CD4-positive, alpha-beta T cell treated with Interferon gamma for 1 hour (primary cell): Measurements from ENCODE around the gene UBXN7.
"Not testable (repeated sequence)": the region's sequence is repeated elsewhere in the genome, so short reads cannot be mapped to it uniquely, and the experiment has no call there.

Source experiments
- DNase-seq: peaks from one replicate; pipeline ENCODE4 v3.0.0-alpha.2; 2020

The UBXN7 gene

DNA sequence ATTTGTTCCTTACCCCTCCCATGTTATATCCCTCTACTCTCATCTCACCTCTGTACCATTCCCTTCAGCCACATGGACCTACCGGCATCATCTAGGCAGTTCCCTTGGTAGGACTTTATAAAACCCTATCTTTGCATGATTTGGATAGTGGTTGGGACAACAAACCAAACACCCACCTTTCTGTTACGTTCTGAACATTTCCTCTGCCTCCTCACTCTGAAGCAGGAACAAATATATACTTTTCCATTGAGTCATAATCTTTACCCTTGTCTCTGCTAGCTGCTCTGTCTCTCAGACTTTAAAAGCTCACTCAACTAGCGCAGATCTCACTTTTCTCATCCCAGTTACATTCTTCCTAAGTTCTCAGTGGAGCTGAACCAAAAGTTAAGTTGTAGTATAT lies 17.8 kb downstream of the UBXN7 start:
- DNase-seq, result no peak

DNA sequence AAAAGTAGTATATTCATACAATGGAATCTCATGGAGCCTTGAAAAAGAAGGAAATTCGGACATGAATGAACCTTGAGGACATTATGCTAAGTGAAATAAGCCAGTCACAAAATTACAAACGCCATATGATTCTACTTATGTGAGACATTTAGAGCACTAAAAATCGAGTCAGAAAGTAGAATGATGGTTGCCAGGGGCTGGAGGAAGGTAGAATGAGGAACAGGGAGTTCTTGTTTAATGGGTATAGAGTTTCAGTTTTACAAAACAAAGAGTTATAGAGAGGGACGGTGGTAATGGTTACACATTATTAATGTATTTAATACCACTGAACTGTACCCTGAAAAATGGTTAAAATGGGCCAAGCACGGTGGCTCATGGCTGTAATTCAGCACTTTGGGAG lies 19.5 kb downstream of the UBXN7 start:
- DNase-seq, result no peak

DNA sequence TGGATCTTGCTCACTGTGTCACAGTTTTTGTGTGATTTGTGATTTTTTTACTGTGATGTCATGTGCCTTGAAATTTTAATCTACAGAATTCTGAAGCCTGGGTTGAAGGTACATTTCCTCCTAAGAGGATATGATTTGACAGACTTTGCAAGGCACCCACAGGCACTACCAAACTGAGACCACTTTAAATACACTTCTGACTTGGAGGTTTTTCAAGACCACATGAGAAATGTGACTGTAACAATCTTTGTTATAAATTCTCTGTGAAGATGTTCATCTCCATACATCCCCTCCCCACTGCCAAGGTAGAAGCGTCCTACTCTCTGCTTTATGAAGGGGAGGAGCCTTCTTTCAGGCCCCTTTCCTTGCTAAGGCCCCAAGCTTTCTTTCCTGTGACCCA lies 22.8 kb downstream of the UBXN7 start:
- no peak for DNase-seq

DNA sequence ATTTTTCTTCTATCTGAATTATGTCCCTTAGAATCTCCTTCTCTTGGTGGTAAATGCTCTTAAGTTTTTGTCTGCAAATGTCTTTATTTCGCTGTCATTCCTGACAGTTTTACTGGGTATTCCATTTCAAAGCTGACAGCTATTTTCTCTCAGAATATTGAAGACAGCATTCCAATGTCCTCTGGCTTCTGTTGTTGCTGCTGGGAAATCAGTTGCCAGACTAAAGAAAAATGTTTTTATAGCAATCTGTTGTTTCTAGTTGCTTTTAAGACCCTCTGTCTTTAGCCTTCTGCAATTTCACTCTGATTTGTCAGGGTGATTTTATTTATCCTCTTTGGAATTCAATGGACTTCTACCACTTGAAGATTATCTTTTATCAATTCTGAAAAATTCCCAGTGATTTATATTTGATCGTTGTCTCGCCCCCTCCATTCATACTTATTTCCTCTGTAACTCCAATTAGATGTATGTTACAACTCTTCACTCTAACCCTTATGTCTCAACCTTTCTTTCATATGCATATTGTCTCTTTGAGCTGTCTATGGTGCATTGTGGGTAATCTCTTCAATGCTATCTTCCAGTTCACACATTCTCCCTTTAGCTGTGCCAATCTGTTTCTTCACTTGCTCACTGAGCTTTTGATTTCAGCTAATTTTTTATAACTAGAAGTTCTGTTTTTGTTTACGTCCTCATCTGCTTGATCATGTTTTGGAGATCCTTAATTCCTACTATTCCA lies 23.5 kb downstream of the UBXN7 start:
- no peak for DNase-seq

DNA sequence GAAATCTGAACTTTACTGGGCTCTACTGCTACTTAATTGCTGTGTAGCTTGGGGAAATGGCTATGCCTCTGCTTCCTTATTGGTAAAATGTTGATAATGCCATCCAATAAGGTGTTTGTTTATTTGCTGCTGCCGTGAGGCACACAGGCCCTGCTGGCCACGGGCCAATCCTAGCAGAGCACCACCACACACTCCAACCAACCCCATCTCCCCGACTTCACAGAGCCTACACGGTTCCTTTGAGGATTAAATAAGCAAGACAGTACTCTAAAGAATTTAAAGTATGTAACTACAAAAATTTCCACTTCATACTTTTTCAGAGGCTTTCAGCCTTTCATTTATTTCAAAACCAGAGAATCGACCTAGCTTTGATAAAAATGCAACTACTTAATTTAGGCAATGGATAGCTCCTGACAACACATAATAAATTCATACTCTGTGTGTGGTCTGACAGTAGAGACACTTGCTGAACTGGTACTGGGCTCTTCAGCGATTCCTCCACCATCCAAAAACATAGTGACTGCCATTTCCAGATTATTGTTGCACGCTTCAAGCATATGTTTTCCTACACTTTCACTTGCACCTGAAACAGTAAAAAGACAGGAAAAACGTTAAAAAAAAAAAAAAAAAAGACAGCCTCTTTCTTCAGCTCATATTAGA lies 25.3 kb downstream of the UBXN7 start:
- DNase-seq, result no peak

DNA sequence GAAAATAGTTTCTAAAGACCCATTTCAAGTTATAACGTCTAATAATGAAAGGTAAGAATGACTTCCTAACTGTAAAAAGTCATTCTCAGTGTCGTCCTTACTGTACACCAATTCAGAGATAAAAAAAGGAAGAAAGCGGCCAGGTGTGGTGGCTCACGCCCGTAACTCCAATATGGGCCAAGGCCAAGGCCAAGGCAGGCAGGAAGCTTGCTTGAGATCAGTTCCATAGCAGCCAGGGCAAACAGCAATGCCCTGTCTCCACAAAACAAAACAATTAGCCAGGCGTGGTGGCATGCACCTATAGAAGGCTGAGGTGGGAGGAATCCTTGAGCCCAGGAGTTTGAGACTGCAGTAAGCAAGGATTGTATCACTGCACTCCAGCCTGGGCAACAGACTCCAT lies 31.9 kb downstream of the UBXN7 start:
- DNase-seq, result no peak

DNA sequence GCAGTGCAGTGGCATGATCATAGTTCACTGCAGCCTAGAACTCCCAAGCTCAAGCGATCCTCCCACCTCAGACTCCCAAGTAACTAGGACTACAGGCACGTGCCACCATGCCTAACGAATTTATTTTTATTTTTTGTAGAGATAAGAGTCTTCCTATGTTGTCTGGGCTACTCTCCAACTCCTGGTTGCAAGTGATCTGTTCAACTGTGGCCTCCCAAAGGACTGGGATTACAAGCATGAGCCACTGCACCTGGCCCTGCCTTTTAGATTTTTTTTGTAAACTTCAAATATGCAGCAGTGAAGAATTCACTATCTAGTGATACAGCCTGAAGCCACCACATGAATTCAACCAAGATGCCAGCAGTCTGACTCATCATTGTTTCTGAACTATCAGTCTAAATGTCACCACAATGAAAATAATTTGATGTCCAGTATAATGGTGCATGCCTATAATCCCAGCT lies 32.7 kb downstream of the UBXN7 start:
- DNase-seq, result no peak

DNA sequence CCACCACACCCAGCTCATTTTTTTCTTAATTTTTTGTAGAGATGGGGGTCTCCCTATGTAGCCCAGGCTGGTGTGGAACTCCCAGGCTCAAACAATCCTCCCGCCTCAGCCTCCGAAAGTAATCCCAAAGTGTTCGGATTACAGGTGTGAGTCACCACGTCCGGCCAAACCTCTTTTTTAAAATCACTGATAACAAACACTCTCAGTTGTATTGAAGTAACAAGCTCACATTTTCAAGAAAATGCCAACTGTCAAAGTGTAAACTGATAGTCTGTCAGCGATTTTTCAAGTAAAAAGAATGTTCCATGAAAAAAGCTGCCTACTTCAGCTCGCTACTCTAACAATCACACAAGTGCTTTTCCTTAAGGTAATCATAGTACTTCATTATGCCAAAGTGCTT lies 33.4 kb downstream of the UBXN7 start:
- DNase-seq, result no peak

DNA sequence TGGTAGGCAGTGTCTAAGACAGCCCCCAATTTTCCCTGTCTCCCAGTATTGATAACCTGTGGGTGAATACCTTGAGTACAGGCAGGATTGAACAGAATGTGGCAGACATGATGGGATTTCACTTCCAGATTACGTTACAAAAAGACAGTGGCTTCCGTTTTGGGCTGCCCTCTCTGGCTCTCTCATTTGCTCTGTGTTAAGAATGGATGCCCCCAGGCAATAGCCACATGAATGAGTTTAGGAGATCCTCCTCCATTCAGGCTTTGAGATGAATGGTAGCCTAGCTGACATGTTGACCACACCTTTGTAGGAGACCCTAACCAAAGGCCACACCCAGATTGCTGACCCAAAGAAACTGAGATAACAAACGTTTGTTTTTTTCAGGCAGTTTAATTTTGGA lies 34.3 kb downstream of the UBXN7 start:
- DNase-seq, result no peak

DNA sequence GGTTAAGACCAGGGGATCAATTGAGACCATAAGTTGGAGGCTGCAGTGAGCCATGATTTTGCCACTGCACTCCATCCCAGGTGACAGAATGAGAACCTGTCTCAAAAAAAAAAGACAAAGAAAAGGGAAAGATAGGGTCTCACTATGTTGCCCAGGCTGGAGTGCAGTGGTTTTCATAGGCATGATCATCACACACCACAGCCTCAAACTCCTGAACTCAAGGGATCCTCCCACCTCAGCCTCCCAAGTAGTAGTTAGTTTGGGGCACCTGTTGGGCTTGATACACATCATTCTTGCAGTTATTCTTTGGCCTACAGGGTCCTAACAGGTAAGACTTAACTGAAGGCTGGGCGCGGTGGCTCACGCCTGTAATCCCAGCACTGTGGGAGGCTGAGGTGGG lies 42.1 kb downstream of the UBXN7 start:
- no peak for DNase-seq

DNA sequence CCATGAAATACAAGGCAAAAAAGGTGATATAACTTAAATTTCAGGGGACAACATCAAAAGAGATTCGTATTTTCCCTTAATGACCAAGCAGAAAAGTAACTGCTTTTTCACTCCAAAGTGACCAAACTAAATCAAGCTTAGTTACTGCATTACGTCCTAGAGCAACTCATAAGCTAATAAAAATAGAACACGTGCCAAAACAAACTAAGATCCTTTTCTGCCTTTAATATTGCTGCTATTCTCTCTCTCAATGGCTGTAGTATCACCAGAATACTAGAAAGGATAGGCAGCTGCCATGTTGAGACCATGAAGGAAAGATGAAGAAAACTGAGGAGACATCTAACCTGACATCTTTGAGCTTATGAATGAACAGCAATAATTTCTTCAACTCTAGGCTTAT lies 43.3 kb downstream of the UBXN7 start:
- no peak for DNase-seq

DNA sequence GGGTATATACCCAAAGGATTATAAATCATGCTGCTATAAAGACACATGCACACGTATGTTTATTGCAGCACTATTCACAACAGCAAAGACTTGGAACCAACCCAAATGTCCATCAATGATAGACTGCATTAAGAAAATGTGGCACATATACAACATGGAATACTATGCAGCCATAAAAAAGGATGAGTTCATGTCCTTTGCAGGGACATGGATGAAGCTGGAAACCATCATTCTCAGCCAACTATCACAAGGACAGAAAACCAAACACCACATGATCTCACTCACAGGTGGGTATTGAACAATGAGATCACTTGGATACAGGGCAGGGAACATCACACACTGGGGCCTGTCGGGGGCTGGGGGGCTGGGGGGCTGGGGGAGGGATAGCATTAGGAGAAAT lies 44.3 kb downstream of the UBXN7 start:
- DNase-seq, result not testable (repeated sequence)

DNA sequence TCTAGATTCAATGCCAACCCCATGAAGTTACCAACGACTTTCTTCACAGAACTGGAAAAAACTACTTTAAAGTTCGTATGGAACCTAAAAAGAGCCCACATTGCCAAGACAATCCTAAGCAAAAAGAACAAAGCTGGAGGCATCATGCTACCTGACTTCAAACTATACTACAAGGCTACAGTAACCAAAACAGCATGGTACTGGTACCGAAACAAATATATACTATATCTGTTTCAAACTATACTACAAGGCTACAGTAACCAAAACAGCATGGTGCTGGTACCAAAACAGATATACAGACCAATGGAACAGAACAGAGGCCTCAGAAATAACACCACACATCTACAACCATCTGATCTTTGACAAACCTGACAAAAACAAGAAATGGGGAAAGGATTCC lies 45.4 kb downstream of the UBXN7 start:
- DNase-seq, result not testable (repeated sequence)

DNA sequence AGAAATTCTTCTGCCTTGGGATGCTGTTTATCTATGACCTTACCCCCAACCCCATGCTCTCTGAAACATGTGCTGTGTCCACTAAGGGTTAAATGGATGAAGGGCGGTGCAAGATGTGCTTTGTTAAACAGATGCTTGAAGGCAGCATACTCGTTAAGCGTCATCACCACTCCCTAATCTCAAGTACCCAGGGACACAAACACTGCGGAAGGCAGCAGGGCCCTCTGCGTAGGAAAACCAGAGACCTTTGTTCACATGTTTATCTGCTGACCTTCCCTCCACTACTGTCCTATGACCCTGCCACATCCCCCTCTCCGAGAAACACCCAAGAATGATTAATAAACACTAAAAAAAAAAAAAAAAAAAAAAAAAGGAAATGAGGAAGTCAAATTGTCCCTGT lies 46.2 kb downstream of the UBXN7 start:
- DNase-seq, result not testable (repeated sequence)

DNA sequence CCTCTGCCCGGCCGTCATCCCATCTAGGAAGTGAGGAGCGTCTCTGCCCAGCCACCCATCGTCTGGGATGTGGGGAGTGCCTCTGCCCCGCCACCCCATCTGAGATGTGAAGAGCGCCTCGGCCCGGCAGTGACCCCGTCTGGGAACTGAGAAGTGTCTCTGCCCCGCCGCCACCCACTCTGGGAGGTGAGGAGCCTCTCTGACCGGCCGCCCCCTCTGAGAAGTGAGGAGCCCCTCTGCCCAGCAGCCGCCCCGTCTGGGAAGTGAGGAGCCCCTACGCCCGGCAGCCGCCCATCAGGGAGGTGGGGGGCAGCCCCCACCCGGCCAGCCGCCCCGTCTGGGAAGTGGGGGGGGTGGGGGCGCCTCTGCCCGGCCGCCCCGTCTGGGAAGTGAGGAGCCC lies 46.8 kb downstream of the UBXN7 start:
- DNase-seq, result not testable (repeated sequence)

DNA sequence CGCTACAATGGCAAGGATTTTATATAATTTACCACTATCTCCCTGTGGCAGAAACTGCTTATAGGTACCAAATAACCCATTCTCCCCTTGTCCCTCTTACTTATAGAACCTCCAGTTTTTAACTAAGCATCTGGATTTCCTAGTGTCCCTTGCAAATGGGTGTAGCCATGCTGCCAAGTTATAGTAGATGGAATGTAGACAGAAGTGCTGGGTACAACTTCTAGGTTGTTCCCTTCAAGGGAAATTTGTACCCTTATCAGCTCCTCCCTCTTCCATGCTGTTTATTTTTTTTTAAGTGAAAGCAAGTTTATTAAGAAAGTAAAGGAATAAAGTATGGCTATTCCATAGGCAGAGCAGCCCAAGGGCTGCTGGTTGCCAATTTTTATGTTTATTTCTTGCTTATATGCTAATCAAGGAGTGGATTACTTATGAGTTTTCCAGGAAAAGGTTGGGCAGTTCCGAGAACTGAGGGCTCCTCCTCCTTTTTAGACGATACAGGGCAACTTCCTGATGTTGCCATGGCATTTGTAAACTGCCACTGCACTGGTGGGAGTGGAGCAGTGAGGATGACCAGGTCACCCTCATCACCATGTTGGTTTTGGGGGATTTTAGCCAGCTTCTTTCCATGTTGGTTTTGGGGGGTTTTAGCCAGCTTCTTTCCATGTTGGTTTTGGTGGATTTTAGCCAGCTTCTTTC lies 53.9 kb downstream of the UBXN7 start:
- DNase-seq, result peak; percentile 12

DNA sequence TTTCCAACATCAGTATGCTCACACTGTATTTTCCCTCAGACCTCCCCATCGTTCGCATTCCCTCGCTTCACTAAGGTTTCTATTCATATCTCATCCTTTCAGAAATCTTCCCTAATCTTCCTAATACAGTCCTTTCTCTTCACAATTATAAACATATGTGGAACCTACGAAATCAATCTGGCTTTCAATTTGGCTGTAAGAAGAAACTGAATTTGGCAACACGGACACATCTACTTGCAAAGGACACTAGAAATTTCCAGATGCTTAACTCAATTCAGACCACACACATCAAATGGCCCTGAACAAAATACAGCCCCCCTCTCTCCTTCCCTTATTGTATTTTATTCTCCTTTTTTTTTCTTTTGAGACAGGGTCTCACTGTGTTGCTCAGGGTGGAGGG lies 54.9 kb downstream of the UBXN7 start:
- DNase-seq, result no peak

DNA sequence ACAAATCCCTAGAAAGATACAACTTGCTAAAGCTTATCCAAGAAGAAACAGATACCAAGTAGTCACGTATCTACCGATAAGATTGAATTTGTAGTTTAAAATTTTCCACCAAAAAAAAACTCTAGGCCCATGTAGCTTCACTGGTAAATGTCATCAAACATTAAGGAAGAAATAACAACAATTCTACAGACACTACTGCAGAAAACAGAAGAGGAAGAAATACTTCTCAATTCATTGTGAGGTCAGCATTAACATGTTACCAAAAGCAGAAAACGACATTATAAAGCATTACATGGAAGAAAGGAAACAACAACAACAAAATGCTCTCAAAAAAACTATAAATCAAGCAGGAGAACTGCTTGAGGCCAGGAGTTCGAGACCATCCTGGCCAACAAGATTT lies 66.5 kb downstream of the UBXN7 start:
- no peak for DNase-seq

DNA sequence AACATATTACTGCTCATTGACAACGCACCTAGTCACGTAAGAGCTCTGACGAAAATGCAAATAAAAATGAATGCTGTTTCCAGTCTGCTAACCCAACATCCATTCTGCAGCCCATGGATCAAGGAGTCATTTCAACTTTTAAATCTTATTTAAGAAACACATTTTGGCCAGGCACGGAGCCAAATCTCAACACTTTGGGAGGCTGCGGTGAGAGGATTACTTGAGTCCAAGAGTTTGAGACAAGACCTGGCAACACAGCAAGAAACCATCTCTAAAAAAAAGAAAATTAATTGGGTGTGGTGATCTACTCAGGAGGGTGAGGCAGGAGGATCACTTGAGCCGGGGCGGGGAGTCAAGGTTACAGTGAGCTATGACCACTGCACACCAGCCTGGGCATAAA lies 71.6 kb downstream of the UBXN7 start:
- DNase-seq, result no peak

DNA sequence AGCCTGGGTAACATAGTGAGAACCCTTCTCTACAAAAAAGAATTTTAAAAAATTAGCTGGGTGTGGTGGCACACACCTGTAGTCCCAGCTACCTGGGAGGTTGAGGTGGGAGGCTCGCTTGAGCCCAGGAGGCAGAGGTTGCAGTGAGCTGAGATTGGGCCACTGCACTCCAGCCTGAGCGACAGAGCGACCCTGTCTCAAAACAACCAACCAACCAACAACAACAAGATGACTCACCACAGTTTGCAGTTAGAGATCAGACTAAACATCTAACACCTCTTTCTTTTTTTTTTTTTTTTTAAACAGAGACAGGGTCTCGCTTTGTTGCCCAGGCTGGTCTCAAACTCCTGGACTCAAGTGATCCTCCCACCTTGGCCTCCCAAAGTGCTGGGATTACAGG lies 73.7 kb downstream of the UBXN7 start:
- not testable (repeated sequence) for DNase-seq

DNA sequence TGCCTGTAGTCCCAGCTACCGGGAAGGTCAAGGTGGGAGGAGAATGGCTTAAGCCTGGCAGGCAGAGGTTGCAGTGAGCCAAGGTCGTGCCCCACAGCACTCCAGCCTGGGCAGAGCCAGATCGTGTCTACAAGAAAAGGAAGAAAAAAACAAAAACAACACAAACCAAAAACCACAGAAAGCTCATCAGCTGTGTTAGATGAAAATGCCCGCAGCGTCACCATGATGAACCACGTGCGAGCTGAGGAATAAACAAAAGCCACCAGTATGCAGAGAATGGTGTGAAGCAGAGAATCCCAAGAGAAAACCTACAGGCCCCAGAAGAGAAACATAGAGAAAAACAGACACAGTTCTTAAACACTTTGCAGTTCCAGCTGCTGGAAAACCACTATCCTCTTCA lies 74.3 kb downstream of the UBXN7 start:
- DNase-seq, result no peak

DNA sequence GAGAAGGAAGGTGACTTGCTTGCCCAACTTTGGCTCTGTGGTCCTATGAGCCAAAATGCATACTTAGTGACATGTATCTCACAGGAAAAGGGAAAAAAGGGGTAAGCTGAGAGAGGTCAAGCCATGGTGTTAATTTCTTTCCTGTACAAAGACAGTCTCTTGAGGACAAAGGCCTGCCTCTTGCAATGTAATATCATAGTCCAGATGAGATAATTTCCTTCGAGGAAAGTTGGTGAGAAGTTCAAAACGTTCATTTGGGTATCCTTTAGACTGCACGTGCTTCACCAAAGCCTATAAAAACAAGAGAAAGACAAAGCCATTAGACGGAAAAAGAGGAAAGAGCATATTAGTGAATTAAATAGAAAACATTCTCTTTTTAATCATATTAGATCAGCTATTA lies 75.7 kb downstream of the UBXN7 start:
- DNase-seq, result no peak

DNA sequence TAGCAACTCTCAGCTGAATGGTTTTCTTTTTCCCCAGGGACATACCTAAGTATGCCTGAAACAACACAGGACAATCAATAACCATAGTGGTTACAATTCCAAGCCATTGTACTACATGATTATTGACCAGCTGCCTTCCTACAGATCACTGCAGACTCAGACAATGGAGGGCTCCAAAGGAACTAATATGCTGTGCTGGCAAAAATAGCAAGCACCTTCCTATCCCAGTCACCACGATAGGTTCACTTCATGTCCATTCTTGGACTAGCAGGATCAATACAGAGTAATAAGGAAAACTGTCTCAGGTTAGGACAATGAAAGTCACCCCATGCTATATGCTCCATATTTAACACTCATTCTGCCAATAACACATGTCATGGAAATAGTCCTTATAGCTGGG lies 76.6 kb downstream of the UBXN7 start:
- DNase-seq, result no peak

DNA sequence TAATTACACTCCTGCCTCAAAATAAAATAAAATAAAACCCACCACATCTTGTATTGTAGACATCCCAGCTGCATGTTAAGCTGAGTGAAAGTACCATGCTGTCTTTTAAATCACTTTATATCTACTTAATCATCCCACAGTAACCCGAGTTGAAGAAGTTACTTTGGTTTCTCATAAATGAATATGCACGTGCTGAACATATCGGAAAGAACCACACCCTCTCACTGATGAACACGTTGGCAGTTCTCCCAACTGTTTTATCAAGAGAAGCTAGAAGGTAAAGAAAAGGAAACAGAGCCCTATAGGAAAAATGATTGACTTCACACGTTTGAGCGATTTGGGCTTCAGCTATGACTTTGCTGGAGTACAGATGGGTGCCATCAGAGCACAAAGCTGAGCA lies 78.1 kb downstream of the UBXN7 start:
- no peak for DNase-seq
